ENCODE measurements around the gene MXRA5. TPM values are rescaled to one million over a fixed set of nuclear protein-coding genes. Genes with fewer than 3 reads are reported as not detected.

The MXRA5 gene
- total and polyA plus RNA-seq, 7 experiments from 2014 or later: not detected

GRCh38 chrX:3268829-3269228 is 77.6 kb downstream of the MXRA5 start:
- no peak overlapping the region for H3K4me3 ChIP-seq (ENCODE audit: low read length)
- CTCF ChIA-PET: no interaction called here

GRCh38 chrX:3263681-3264126 is 82.7 kb downstream of the MXRA5 start:
- ATAC-seq (no peak), DNase-seq (no peak)
- H3K27ac Mint-ChIP-seq: no peak overlapping the region
- H3K4me3 Mint-ChIP-seq: no peak overlapping the region
- intact Hi-C loops (cut with micrococcal nuclease): no loop called here
- Histone ChIP-seq H3K27me3 (ENCODE audit: control insufficient read depth in 2 of 2, insufficient read depth in 2 of 2, low read length in 2 of 2) (no peaks in the 10 kb centered on the region), H3K4me1 (ENCODE audit: control insufficient read depth in 2 of 2, insufficient read depth in 2 of 2, low read length in 2 of 2) (no peaks in the 10 kb centered on the region), H3K9me3 (ENCODE audit: control insufficient read depth in 2 of 3, low read length in 3 of 3) (no peaks in the 10 kb centered on the region), H3K4me3 (ENCODE audit: low read length) (no peak overlapping the region), H3K27ac (ENCODE audit: low read depth, low read length) (no peak overlapping the region), H3K36me3 (ENCODE audit: control insufficient read depth in 2 of 3, insufficient read depth in 3 of 3, low read length in 3 of 3) (no peaks in the 10 kb centered on the region)
- peaks cover 0 to 46% (median 8%) of the 10 kb centered on the region in 11 donors for H3K9me3 Mint-ChIP-seq
- POLR2A ChIA-PET: no interaction called here
- CTCF ChIA-PET: no interaction called here
- peaks cover 0 to 7% (median 0%) of the 10 kb centered on the region in 5 donors for H3K36me3 Mint-ChIP-seq
- H3K27me3 Mint-ChIP-seq: peaks cover 0 to 3% (median 0%) of the 10 kb centered on the region in 5 donors
- H3K4me1 Mint-ChIP-seq: no peaks in the 10 kb centered on the region

More at GRCh38 chrX:3268829-3269228, 77.6 kb downstream of the MXRA5 start:
- POLR2A ChIA-PET: no interaction called here
- intact Hi-C loops (cut with micrococcal nuclease): no loop called here
- no peak overlapping the region for H3K27ac ChIP-seq (ENCODE audit: low read depth, low read length)
- Mint-ChIP-seq H3K9me3 (peaks cover 0 to 18% (median 5%) of the 10 kb centered on the region in 11 donors), H3K36me3 (peaks cover 0 to 2% (median 0%) of the 10 kb centered on the region in 5 donors), H3K4me1 (no peaks in the 10 kb centered on the region), H3K27ac (no peak overlapping the region), H3K27me3 (peaks cover 0 to 5% (median 0%) of the 10 kb centered on the region in 5 donors), H3K4me3 (no peak overlapping the region)
- H3K27me3 ChIP-seq (ENCODE audit: control insufficient read depth in 2 of 2, insufficient read depth in 2 of 2, low read length in 2 of 2): no peaks in the 10 kb centered on the region
- DNase-seq (no peak), ATAC-seq (no peak)
- H3K4me1 ChIP-seq (ENCODE audit: control insufficient read depth in 2 of 2, insufficient read depth in 2 of 2, low read length in 2 of 2): no peaks in the 10 kb centered on the region
- no peaks in the 10 kb centered on the region for H3K36me3 ChIP-seq (ENCODE audit: control insufficient read depth in 2 of 3, insufficient read depth in 3 of 3, low read length in 3 of 3)
- no peaks in the 10 kb centered on the region for H3K9me3 ChIP-seq (ENCODE audit: control insufficient read depth in 2 of 3, low read length in 3 of 3)

DNA sequence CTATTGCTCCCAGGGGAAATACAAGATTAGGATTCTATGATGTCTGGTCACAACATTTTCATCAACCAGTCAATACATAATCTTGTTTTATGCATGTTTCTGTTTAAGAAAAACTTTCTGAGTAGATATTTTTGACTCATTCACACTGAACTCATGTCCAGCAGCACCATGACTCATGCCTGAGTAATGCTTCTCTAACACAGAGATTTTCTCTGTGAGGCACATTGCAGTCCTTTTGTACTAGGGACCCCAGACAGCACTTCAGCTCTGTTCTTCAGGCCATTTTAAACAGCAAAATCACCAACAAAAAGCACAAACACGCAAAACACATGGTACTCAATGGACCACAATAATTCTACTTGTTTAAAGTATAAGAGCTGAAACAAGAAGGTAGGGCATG is 83.6 kb downstream of the MXRA5 start:
- Histone ChIP-seq H3K27ac (ENCODE audit: low read depth, low read length) (no peak overlapping the region), H3K36me3 (ENCODE audit: control insufficient read depth in 2 of 3, insufficient read depth in 3 of 3, low read length in 3 of 3) (no peaks in the 10 kb centered on the region), H3K4me3 (ENCODE audit: low read length) (no peak overlapping the region), H3K27me3 (ENCODE audit: control insufficient read depth in 2 of 2, insufficient read depth in 2 of 2, low read length in 2 of 2) (no peaks in the 10 kb centered on the region), H3K9me3 (ENCODE audit: control insufficient read depth in 2 of 3, low read length in 3 of 3) (no peaks in the 10 kb centered on the region), H3K4me1 (ENCODE audit: control insufficient read depth in 2 of 2, insufficient read depth in 2 of 2, low read length in 2 of 2) (no peaks in the 10 kb centered on the region)
- CTCF ChIA-PET: no interaction called here
- Mint-ChIP-seq H3K4me3 (no peak overlapping the region), H3K27me3 (peaks cover 0 to 3% (median 0%) of the 10 kb centered on the region in 5 donors), H3K36me3 (peaks cover 0 to 7% (median 0%) of the 10 kb centered on the region in 5 donors), H3K9me3 (peaks cover 0 to 46% (median 8%) of the 10 kb centered on the region in 11 donors), H3K4me1 (no peaks in the 10 kb centered on the region), H3K27ac (no peak overlapping the region)
- no peak for ATAC-seq
- POLR2A ChIA-PET: no interaction called here
- intact Hi-C loops (cut with micrococcal nuclease): no loop called here
- DNase-seq: no peak
